HuH-7.5 (cell line): ENCODE results near the gene TMBIM1.
A peak's percentile ranks its signal among the peaks of the same experiment; 100 is the strongest.

Source experiments
- DNase-seq: peaks from one replicate; pipeline ENCODE4 v3.0.0; 2011; ENCODE audit warnings: low spot score

Gene TMBIM1

DNA sequence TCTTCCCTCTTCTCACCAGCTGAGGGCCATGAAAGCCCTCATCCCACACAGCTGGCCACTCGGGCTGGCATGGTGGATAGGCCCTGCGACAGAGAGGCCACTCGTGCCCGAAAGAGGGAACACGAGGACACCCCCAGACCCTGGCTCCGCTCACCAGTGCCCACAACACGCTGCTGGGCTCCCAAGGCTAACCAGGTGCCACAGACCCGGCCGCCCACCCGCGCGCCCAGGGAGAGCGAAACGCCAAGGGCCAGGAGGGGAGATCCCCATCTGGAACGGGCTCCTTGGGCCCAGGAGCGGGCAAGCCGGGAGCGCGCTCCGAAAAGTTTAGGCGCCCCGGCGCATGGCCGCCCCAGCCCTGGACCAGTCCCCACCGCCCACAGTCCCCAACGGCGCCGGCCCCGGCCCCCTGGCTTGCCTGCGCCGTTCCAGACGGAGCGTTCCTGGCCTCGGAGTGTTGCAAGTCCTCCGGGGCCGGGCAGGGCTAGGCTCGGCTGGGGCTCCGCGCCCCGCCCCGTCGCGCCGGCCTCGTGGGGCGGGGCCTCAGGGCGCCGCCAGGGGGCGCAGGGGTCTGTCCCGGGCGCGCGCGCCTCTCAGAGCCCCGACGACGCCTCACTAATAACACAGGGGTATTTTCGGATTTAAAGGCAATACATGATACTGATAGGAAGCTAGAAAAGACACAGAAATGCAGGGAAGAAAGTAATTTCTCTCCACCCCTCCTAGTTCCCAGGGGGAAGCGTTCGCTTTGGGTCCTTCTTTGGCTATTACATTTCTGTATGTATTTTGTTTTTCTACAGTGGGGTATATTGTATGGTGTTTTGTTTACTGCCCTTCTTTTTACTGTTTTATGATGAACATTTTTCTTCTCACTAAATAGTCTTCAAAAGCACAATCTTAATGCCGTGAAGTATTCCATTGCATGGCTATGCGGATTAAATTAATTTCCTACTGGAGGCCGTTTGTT, at the start of gene TMBIM1:
Gene TMBIM1 (minus strand): TSS at position 456 of the 967 bp plus-strand sequence. CDS start 10,362 bp downstream, outside the sequence.
- peak; percentile 84 for DNase-seq

GRCh38 chr2:218341381-218341780, 49.1 kb upstream of the TMBIM1 start:
- DNase-seq, result no peak

DNA sequence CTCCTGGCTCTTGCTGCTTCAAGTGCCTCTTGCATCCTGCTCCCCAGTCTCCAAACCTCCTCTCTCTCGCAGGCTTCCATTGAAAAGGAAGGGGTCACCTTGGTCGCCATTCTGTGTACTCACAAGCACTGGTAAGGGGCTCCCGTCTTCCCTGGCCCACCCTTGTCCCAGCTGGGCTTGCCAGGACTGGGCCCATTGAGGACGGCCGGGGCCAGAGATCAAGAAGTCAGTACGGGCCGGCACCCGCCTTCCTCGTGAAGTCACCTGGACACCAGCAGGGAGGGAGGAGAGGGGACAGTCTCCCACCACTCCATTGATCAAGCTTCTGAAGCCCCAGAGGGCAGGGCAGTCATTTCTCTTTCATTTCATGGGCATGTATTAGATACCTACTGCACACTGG, 48.4 kb upstream of the TMBIM1 start:
- no peak for DNase-seq

DNA sequence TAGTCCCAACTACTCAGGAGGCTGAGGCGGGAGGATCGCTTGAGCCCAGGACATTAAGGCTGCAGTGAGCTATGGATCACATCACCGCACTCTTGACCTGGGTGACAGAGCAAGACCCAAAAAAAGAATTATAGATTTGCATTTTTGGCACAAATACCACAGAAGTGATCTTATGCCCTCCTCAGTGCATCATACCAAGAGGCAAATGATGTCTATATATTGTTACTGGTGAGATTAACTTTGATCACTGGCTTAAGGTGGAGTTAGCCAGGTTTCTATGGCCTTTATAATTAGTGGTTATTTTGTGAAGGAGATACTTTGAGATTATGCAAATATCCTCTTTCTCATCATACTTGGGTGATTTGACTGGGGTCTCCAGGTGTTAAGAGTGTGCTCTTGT, 42.2 kb upstream of the TMBIM1 start:
- no peak for DNase-seq

- DNase-seq, result no peak
Measured at GRCh38 chr2:218332920-218333645, 40.8 kb upstream of the TMBIM1 start.

DNA sequence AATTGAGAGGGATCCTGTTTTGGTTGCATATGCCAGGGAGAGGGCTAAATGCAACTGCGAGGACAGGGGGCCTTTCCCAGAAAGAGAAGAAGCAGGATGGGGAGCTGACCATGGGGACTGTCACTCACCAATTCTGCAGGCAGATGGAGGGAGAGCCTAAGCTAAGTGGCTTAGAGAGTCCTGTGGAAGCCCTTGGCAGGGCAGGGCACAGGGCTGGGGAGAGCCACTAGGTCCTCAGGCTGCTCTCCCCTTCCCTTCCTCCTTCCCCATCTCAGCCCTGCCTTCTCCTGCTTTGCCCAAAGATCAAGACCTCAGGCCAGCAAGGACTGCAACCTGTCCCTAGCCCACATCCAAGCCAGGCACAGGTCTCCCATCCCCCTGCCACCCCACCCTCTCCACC, 40.0 kb upstream of the TMBIM1 start:
- no peak for DNase-seq

- no peak for DNase-seq
Measured at GRCh38 chr2:218331745-218332144, 39.4 kb upstream of the TMBIM1 start.

DNA sequence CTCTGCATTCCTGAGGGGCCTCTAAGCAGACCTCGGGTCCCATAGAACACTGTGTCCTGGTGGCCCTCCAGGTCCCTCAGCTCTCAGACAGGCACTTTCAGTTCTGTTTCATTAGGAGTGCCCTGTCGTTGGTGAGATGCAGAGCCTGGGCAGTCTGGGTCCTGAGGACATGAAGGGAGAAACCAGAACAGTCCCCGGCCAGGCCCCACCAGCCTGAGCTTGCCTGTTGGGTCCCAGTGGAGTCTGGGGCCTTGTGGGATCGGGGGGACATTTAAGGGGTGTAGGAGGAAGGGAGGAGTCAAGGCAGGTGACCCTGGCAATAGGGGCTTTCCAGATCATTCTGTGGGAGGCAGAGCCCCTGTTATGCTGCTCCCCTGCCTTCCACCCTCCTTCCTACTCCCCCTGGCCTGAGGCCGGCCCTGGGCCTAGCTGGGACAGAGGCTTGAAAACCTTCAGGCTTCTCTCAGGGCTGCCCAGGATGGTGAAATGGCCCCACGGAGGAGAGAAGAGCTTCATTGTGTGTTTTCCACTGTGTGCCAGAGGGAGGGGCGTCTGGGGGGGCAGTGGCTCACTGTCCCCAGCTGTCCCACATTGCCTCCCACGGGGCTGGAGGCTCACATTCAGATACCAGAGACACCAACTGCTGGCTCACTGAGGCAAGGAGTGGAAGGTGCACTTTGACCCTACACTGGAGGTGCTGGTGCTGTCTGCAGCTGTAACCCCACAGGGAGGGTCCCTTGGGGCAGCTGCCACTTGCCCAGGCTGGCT, 37.7 kb upstream of the TMBIM1 start:
- DNase-seq, result no peak

- DNase-seq, result no peak
Measured at GRCh38 chr2:218329027-218329825, 36.9 kb upstream of the TMBIM1 start.

- no peak for DNase-seq
Measured at GRCh38 chr2:218328294-218328693, 36.0 kb upstream of the TMBIM1 start.

DNA sequence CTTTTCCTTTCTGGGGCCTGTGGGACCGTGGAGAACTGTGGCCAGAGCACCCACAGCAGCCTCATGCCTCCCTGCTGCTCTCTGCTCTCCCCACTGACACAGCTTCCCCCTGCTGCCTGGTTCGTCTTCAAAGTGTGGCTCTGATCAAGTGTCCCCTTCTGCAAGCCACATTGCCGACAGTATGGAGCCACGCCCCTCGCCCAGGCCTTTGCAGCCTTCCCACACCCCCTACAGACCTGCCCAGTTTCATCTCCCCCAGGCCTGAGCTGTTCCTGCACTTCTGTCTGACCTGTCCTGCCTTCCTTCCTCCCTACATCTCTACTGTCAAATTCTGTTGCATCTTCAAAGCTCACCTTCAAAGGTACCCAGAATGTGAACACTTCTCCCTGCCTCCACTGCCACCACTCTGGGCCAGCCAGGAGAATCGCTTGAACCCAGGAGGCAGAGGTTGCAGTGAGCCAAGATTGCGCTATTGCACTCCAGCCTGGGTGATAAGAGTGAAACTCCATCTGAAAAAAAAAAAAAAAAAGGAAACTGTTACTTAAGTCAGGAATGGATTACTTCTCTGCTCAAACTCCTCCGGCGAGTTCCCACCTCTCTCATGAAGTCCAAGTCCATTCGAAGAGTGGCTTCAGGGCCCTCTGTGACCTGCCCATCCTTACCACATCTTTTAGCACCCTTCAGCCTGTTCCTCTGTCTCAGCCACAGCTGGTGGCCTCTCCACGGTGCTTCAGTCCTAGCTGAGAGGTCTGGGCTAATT, 35.3 kb upstream of the TMBIM1 start:
- DNase-seq, result no peak

- no peak for DNase-seq
Measured at GRCh38 chr2:218326315-218326714, 34.0 kb upstream of the TMBIM1 start.

GRCh38 chr2:218325566-218326160, 33.4 kb upstream of the TMBIM1 start:
- no peak for DNase-seq

- peak; percentile 59 for DNase-seq
Measured at GRCh38 chr2:218323526-218324472, 31.5 kb upstream of the TMBIM1 start.

DNA sequence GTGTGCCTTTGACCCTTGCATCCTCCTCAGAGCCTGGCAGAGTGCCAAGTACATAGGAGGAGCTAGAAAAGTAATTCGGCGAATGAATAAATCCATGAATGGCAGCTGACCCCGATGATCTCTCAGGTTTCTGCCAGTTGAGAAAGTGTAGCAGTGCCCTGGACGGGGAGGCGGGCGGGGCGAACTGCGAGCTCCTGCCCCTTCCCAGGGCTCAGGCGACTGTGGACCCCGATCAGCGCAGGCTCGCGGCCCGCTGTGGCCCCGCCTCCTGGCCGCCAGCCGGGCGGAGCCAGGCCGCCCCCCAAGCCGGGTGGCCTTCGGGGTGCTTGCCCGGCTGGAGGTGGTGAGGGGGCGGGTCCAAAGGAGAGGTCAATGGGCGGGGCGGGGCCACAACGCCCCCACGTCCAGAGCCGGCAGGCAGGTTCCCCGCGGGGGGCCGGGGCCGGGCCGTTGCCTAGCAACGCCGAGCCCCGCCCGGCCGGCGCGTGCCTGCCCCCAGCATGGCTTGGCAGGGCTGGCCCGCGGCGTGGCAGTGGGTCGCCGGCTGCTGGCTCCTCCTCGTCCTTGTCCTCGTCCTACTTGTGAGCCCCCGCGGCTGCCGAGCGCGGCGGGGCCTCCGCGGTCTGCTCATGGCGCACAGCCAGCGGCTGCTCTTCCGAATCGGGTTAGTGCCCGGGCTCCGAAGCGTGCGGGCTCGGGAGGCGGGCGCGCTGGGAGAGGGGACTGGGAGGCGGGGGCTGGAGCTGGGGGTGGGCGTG, 30.6 kb upstream of the TMBIM1 start:
- DNase-seq, result peak; percentile 90

GRCh38 chr2:218320704-218321336, 28.5 kb upstream of the TMBIM1 start:
- DNase-seq, result no peak

- no peak for DNase-seq
Measured at GRCh38 chr2:218319813-218320365, 27.6 kb upstream of the TMBIM1 start.

GRCh38 chr2:218318241-218318640, 25.9 kb upstream of the TMBIM1 start:
- no peak for DNase-seq
